ENCODE data around the gene COL23A1.

COL23A1 gene

GRCh38 chr5:178505639-178506407 is 84.4 kb downstream of the COL23A1 start:
- TF ChIP-seq TAF1 (IDR thresholded peaks at IDR 0.05; ENCODE audit: low read depth, low read length) (no peak), POU2F2 (IDR thresholded peaks at IDR 0.05; ENCODE audit: low read depth, low read length) (no peak), POLR2AphosphoS5 (IDR thresholded peaks at IDR 0.05; ENCODE audit: low read depth, low read length) (no peak), SPI1 (IDR thresholded peaks at IDR 0.05; ENCODE audit: low read depth, low read length) (no peak), PAX5 (IDR thresholded peaks at IDR 0.05; ENCODE audit: insufficient read depth, low read length, severe bottlenecking) (no peak), POLR2A (IDR thresholded peaks at IDR 0.05; ENCODE audit: low read depth, low read length) (no peak)
- FAIRE-seq = no peak
- no peak for DNase-seq (ENCODE audit: insufficient read length, low spot score)

- DNase-seq (ENCODE audit: insufficient read length, low spot score) (no peak), FAIRE-seq (no peak)
- TF ChIP-seq SPI1 (IDR thresholded peaks at IDR 0.05; ENCODE audit: low read depth, low read length) (no peak), POLR2A (IDR thresholded peaks at IDR 0.05; ENCODE audit: low read depth, low read length) (no peak), POU2F2 (IDR thresholded peaks at IDR 0.05; ENCODE audit: low read depth, low read length) (no peak), TAF1 (IDR thresholded peaks at IDR 0.05; ENCODE audit: low read depth, low read length) (no peak), PAX5 (IDR thresholded peaks at IDR 0.05; ENCODE audit: insufficient read depth, low read length, severe bottlenecking) (no peak), POLR2AphosphoS5 (IDR thresholded peaks at IDR 0.05; ENCODE audit: low read depth, low read length) (no peak)
Observed at GRCh38 chr5:178504340-178504960, 85.7 kb downstream of the COL23A1 start.

GRCh38 chr5:178502401-178503100 is 87.6 kb downstream of the COL23A1 start:
- TF ChIP-seq PAX5 (IDR thresholded peaks at IDR 0.05; ENCODE audit: insufficient read depth, low read length, severe bottlenecking) = no peak
- no peak for TF ChIP-seq POU2F2 (IDR thresholded peaks at IDR 0.05; ENCODE audit: low read depth, low read length)
- TF ChIP-seq SPI1 (IDR thresholded peaks at IDR 0.05; ENCODE audit: low read depth, low read length) = no peak
- no peak for TF ChIP-seq POLR2A (IDR thresholded peaks at IDR 0.05; ENCODE audit: low read depth, low read length)
- no peak for TF ChIP-seq TAF1 (IDR thresholded peaks at IDR 0.05; ENCODE audit: low read depth, low read length)
- TF ChIP-seq POLR2AphosphoS5 (IDR thresholded peaks at IDR 0.05; ENCODE audit: low read depth, low read length) = no peak
- DNase-seq (ENCODE audit: insufficient read length, low spot score) (no peak), FAIRE-seq (no peak)

- no peak for FAIRE-seq
- no peak for DNase-seq (ENCODE audit: insufficient read length, low spot score)
- TF ChIP-seq POU2F2 (IDR thresholded peaks at IDR 0.05; ENCODE audit: low read depth, low read length) (no peak), SPI1 (IDR thresholded peaks at IDR 0.05; ENCODE audit: low read depth, low read length) (no peak), POLR2A (IDR thresholded peaks at IDR 0.05; ENCODE audit: low read depth, low read length) (no peak), PAX5 (IDR thresholded peaks at IDR 0.05; ENCODE audit: insufficient read depth, low read length, severe bottlenecking) (no peak), TAF1 (IDR thresholded peaks at IDR 0.05; ENCODE audit: low read depth, low read length) (no peak), POLR2AphosphoS5 (IDR thresholded peaks at IDR 0.05; ENCODE audit: low read depth, low read length) (no peak)
Observed at GRCh38 chr5:178499352-178499751, 90.8 kb downstream of the COL23A1 start.

GRCh38 chr5:178496642-178497041 is 93.6 kb downstream of the COL23A1 start:
- TF ChIP-seq PAX5 (IDR thresholded peaks at IDR 0.05; ENCODE audit: insufficient read depth, low read length, severe bottlenecking) (no peak), POLR2A (IDR thresholded peaks at IDR 0.05; ENCODE audit: low read depth, low read length) (no peak)
- FAIRE-seq = no peak
- no peak for DNase-seq (ENCODE audit: insufficient read length, low spot score)

GRCh38 chr5:178496214-178496613 is 94.0 kb downstream of the COL23A1 start:
- TF ChIP-seq POLR2A (IDR thresholded peaks at IDR 0.05; ENCODE audit: low read depth, low read length) (no peak), TAF1 (IDR thresholded peaks at IDR 0.05; ENCODE audit: low read depth, low read length) (no peak), POU2F2 (IDR thresholded peaks at IDR 0.05; ENCODE audit: low read depth, low read length) (no peak), POLR2AphosphoS5 (IDR thresholded peaks at IDR 0.05; ENCODE audit: low read depth, low read length) (no peak), SPI1 (IDR thresholded peaks at IDR 0.05; ENCODE audit: low read depth, low read length) (no peak), PAX5 (IDR thresholded peaks at IDR 0.05; ENCODE audit: insufficient read depth, low read length, severe bottlenecking) (no peak)
- FAIRE-seq (no peak), DNase-seq (ENCODE audit: insufficient read length, low spot score) (no peak)

- DNase-seq (ENCODE audit: insufficient read length, low spot score) (no peak), FAIRE-seq (no peak)
- TF ChIP-seq SPI1 (IDR thresholded peaks at IDR 0.05; ENCODE audit: low read depth, low read length) (no peak), POLR2AphosphoS5 (IDR thresholded peaks at IDR 0.05; ENCODE audit: low read depth, low read length) (no peak), TAF1 (IDR thresholded peaks at IDR 0.05; ENCODE audit: low read depth, low read length) (no peak)
Observed at GRCh38 chr5:178495706-178496105, 94.5 kb downstream of the COL23A1 start.

GRCh38 chr5:178492278-178492677 is 97.9 kb downstream of the COL23A1 start:
- no peak for DNase-seq (ENCODE audit: insufficient read length, low spot score)
- no peak for FAIRE-seq
- TF ChIP-seq POLR2AphosphoS5 (IDR thresholded peaks at IDR 0.05; ENCODE audit: low read depth, low read length) = no peak
- TF ChIP-seq SPI1 (IDR thresholded peaks at IDR 0.05; ENCODE audit: low read depth, low read length) = no peak
- no peak for TF ChIP-seq POU2F2 (IDR thresholded peaks at IDR 0.05; ENCODE audit: low read depth, low read length)

- FAIRE-seq (no peak), DNase-seq (ENCODE audit: insufficient read length, low spot score) (no peak)
- TF ChIP-seq POLR2A (IDR thresholded peaks at IDR 0.05; ENCODE audit: low read depth, low read length) (no peak), POU2F2 (IDR thresholded peaks at IDR 0.05; ENCODE audit: low read depth, low read length) (no peak)
Observed at GRCh38 chr5:178490935-178491652, 99.1 kb downstream of the COL23A1 start.
